Spinal cord (tissue), 4 donors: ENCODE results near the gene GCHFR. TPM values are rescaled to one million over a fixed set of nuclear protein-coding genes. Genes with fewer than 3 reads are reported as not detected.

Experiments
- polyA plus RNA-seq, 2 donors: library from polyadenylated mRNA; unstranded; fragments of 120-200 nt; gene quantifications; one replicate each; pipeline ENCODE4 v1.2.1, GENCODE V29; 2013; ENCODE audit not compliant: insufficient read length in 2 of 2
- small RNA-seq: library from RNA; depleted of rRNA; stranded (forward); fragments of <200 nt; gene quantifications from one replicate; pipeline ENCODE3, GENCODE V24; 2014; ENCODE audit warnings: low replicate concordance
- total RNA-seq, 2 donors: library from RNA; depleted of rRNA in 1 of 2; stranded (reverse); fragments of 120-200 nt in 1 of 2; fragments of >200 nt in 1 of 2; gene quantifications; one replicate each; pipeline versions ENCODE4 v1.2.3 to v1.2.4, GENCODE V29; 2013 to 2014

Gene GCHFR
- total and polyA plus RNA-seq, 4 donors, result 14.2 to 29.1 (median 21.9) TPM

Small RNA genes lying within 50 kb of the gene (small RNA-seq; reads per million reads assigned to genes)
- not detected for gene SUMO2P15

Other genes with a start within 250 kb of the GCHFR start
- gene CCDC32, start 199.0 kb upstream of the GCHFR start, total RNA-seq, result 10 to 100 TPM; 19.7 to 23.7 TPM
- gene CCDC32, start 199.0 kb upstream of the GCHFR start, polyA plus RNA-seq, result 10 to 100 TPM; 29.9 to 31.6 TPM
- gene RPUSD2, start 194.8 kb upstream of the GCHFR start, total RNA-seq, result 10 to 100 TPM in 1 of 2 donors, 1 to 10 TPM in 1; 8.2 to 11.4 TPM
- gene RPUSD2, start 194.8 kb upstream of the GCHFR start, polyA plus RNA-seq, result 10 to 100 TPM; 11.3 to 12.0 TPM
- gene KNL1, start 169.8 kb upstream of the GCHFR start, total RNA-seq, result 10 to 100 TPM; 11.2 to 13.7 TPM
- 1 to 10 TPM; 8.7 to 9.7 TPM for gene KNL1, start 169.8 kb upstream of the GCHFR start, polyA plus RNA-seq
- 1 to 10 TPM; 2.5 to 3.7 TPM for gene RAD51, start 68.9 kb upstream of the GCHFR start, total RNA-seq
- gene RAD51, start 68.9 kb upstream of the GCHFR start, polyA plus RNA-seq, result 1 to 10 TPM; 6.3 to 7.9 TPM
- gene RMDN3, start 8.8 kb upstream of the GCHFR start, total RNA-seq, result 10 to 100 TPM; 18.1 to 30.6 TPM
- gene RMDN3, start 8.8 kb upstream of the GCHFR start, polyA plus RNA-seq, result 10 to 100 TPM; 50.0 to 53.1 TPM
- gene C15orf62, start 5.9 kb downstream of the GCHFR start, total RNA-seq, result under 1 TPM; 0.17 to 0.20 TPM
- 1 to 10 TPM; 2.8 to 6.0 TPM for gene C15orf62, start 5.9 kb downstream of the GCHFR start, polyA plus RNA-seq
- gene ZFYVE19, start 43.0 kb downstream of the GCHFR start, total RNA-seq, result 10 to 100 TPM; 25.2 to 28.0 TPM
- gene ZFYVE19, start 43.0 kb downstream of the GCHFR start, polyA plus RNA-seq, result 10 to 100 TPM; 36.6 to 43.2 TPM
- 10 to 100 TPM; 12.8 to 47.4 TPM for gene DNAJC17, start 43.4 kb downstream of the GCHFR start, total RNA-seq
- gene DNAJC17, start 43.4 kb downstream of the GCHFR start, polyA plus RNA-seq, result 10 to 100 TPM; 27.1 to 34.9 TPM
- gene PPP1R14D, start 64.6 kb downstream of the GCHFR start, total RNA-seq, result not detected
- gene PPP1R14D, start 64.6 kb downstream of the GCHFR start, polyA plus RNA-seq, result under 1 TPM in 1 of 2 donors, not detected in 1; 0.36 TPM
- gene SPINT1, start 80.0 kb downstream of the GCHFR start, total RNA-seq, result 1 to 10 TPM; 2.9 to 4.5 TPM
- gene SPINT1, start 80.0 kb downstream of the GCHFR start, polyA plus RNA-seq, result 1 to 10 TPM; 3.2 to 4.3 TPM
- gene RHOV, start 110.2 kb downstream of the GCHFR start, total RNA-seq, result 1 to 10 TPM; 1.7 to 2.8 TPM
- 10 to 100 TPM in 1 of 2 donors, 1 to 10 TPM in 1; 9.3 to 12.2 TPM for gene RHOV, start 110.2 kb downstream of the GCHFR start, polyA plus RNA-seq
- 10 to 100 TPM; 19.9 to 22.9 TPM for gene VPS18, start 130.4 kb downstream of the GCHFR start, total RNA-seq
- gene VPS18, start 130.4 kb downstream of the GCHFR start, polyA plus RNA-seq, result 10 to 100 TPM; 21.3 to 23.1 TPM
- gene DLL4, start 165.3 kb downstream of the GCHFR start, total RNA-seq, result 1 to 10 TPM; 5.8 to 7.5 TPM
- gene DLL4, start 165.3 kb downstream of the GCHFR start, polyA plus RNA-seq, result 1 to 10 TPM; 5.6 to 8.5 TPM
- 1 to 10 TPM; 3.6 to 4.6 TPM for gene CHAC1, start 189.4 kb downstream of the GCHFR start, total RNA-seq
- gene CHAC1, start 189.4 kb downstream of the GCHFR start, polyA plus RNA-seq, result 10 to 100 TPM; 17.0 to 17.7 TPM